BE2C (cell line): Measurements from ENCODE around the gene RASAL2.

ENCODE experiments used
- DNase-seq: peaks from one replicate; pipeline ENCODE4 v3.0.0-alpha.2; 2020
- H3K27me3 ChIP-seq: fragments of 250-450 bp; sonication (Bioruptor Pico); 2 replicates; pipeline ENCODE4 v1.5.1; 2020; ENCODE audit warnings: mild to moderate bottlenecking
- H3K36me3 ChIP-seq: fragments of 250-450 bp; sonication (Bioruptor Pico); 2 replicates; pipeline ENCODE4 v1.5.1; 2020; ENCODE audit warnings: mild to moderate bottlenecking
- H3K4me1 ChIP-seq: fragments of 250-450 bp; sonication (Bioruptor Pico); 2 replicates; pipeline ENCODE4 v1.5.1; 2020
- H3K4me3 ChIP-seq: 2 replicates; pipeline ENCODE4 v1.5.1; 2011; ENCODE audit warnings: low read depth, low read length
- H3K9me3 ChIP-seq: fragments of 250-450 bp; sonication (Bioruptor Pico); 2 replicates; pipeline ENCODE4 v1.5.1; 2020
- TF ChIP-seq, protein P1 (sequence below): IDR thresholded peaks from 2 replicates; pipeline ENCODE4 v1.5.1; 2012; ENCODE audit warnings: mild to moderate bottlenecking, low read depth, low read length

Gene RASAL2

GRCh38 chr1:178497903-178498478, 404.1 kb downstream of the RASAL2 start:
- TF ChIP-seq, protein P1, sequence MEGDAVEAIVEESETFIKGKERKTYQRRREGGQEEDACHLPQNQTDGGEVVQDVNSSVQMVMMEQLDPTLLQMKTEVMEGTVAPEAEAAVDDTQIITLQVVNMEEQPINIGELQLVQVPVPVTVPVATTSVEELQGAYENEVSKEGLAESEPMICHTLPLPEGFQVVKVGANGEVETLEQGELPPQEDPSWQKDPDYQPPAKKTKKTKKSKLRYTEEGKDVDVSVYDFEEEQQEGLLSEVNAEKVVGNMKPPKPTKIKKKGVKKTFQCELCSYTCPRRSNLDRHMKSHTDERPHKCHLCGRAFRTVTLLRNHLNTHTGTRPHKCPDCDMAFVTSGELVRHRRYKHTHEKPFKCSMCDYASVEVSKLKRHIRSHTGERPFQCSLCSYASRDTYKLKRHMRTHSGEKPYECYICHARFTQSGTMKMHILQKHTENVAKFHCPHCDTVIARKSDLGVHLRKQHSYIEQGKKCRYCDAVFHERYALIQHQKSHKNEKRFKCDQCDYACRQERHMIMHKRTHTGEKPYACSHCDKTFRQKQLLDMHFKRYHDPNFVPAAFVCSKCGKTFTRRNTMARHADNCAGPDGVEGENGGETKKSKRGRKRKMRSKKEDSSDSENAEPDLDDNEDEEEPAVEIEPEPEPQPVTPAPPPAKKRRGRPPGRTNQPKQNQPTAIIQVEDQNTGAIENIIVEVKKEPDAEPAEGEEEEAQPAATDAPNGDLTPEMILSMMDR = no peak
- Histone ChIP-seq H3K4me1 (no peaks in the 10 kb centered on the region), H3K9me3 (no peaks in the 10 kb centered on the region), H3K36me3 (no peaks in the 10 kb centered on the region), H3K4me3 (no peak overlapping the region), H3K27me3 (no peaks in the 10 kb centered on the region)
- no peak for DNase-seq

DNA sequence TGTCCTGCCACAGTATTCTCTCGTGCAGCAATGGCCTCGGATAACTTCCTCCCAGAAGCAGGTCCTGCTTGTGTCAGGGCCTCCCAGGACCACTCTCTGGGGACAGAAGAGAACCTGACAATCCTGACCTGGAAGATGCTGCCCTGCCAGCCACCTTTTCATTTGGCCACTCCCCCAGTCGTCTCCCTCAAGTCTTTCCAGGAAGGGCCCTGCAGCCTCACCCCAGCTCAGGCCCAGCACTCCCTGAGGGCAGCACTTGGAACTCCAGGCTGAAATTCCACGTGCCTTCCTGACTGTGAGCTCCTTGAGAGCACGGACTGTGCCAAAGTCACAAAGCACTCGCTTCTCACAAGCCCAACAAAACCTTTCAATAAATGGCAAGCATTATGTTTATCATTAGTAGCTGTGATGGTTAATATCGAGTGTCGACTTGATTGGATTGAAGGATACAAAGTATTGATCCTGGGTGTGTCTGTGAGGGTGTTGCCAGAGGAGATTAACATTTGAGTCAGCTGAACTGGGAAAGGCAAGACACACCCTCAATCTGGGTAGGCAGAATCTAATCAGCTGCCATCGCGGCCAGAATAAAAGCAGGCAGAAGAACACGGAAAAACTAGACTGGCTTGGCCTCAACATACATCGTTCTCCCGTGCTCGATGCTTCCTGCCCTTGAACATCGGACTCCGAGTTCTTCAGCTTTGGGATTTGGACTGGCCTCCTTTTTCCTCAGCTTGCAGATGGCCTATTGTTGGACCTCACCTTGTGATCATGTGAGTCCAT, 405.2 kb downstream of the RASAL2 start:
- Histone ChIP-seq H3K4me3 (no peak overlapping the region), H3K36me3 (no peaks in the 10 kb centered on the region), H3K27me3 (no peaks in the 10 kb centered on the region), H3K4me1 (no peaks in the 10 kb centered on the region), H3K9me3 (no peaks in the 10 kb centered on the region)
- TF ChIP-seq, protein P1 = no peak
- no peak for DNase-seq

- no peaks in the 10 kb centered on the region for H3K36me3 ChIP-seq
- no peaks in the 10 kb centered on the region for H3K27me3 ChIP-seq
- no peaks in the 10 kb centered on the region for H3K9me3 ChIP-seq
- no peaks in the 10 kb centered on the region for H3K4me1 ChIP-seq
- no peak overlapping the region for H3K4me3 ChIP-seq
- TF ChIP-seq, protein P1 = no peak
- no peak for DNase-seq
These were observed 406.3 kb downstream of the RASAL2 start for GRCh38 chr1:178500091-178500770.

DNA sequence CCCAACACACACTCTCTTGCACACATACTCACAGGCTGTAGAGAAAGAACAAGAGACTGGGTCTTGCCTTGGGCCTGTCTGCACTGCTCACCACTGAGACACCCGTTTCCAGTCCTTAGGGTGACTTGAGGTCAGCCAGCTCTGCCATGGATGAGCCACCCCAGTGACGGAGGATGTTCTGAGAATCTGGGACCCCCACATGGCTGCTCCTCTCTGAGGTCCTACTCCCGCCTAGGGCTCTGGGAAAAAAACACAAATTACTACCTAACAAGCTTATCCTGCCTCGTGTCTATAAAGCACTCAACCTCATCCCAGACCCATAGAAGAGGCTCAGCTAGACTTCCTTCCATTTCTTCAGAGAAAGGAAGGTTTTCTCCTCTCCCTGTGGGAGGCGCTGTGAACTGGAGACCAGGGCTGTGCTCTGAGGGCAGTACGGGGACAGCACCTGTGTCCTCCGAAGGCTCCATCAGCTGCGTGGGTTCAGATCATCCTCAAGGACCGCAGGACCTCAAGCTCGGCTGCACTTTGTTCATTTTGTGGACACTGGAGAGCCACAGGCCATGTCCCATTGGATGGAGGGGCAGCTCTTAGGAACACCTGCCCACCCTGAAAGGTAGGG, 407.1 kb downstream of the RASAL2 start:
- H3K4me3 ChIP-seq = no peak overlapping the region
- H3K4me1 ChIP-seq = no peaks in the 10 kb centered on the region
- H3K36me3 ChIP-seq = no peaks in the 10 kb centered on the region
- no peak for DNase-seq
- TF ChIP-seq, protein P1 = no peak
- H3K9me3 ChIP-seq = no peaks in the 10 kb centered on the region
- H3K27me3 ChIP-seq = no peaks in the 10 kb centered on the region

- no peak overlapping the region for H3K4me3 ChIP-seq
- no peaks in the 10 kb centered on the region for H3K27me3 ChIP-seq
- H3K9me3 ChIP-seq = no peaks in the 10 kb centered on the region
- TF ChIP-seq, protein P1 = peak; percentile 93
- no peaks in the 10 kb centered on the region for H3K36me3 ChIP-seq
- no peaks in the 10 kb centered on the region for H3K4me1 ChIP-seq
- peak; percentile 80 for DNase-seq
These were observed 407.9 kb downstream of the RASAL2 start for GRCh38 chr1:178501705-178502329.
